Keratinocyte (primary cell): Measurements from ENCODE around the gene OR8K1. TPM values are rescaled to one million over a fixed set of nuclear protein-coding genes. Genes with fewer than 3 reads are reported as not detected.

Source experiments
- DNase-seq: peaks from one replicate; pipeline ENCODE4 v3.0.0-alpha.2; 2011; ENCODE audit warnings: low read depth, missing footprints, low spot score
- FAIRE-seq: peaks from 2 replicates; lab custom pipeline; 2011; peaks lifted over from hg19 to GRCh38; lab: Jason Lieb, UNC
- H2AFZ ChIP-seq: 2 replicates; pipeline ENCODE4 v1.6.0; 2012; ENCODE audit warnings: low read length, control low read depth, inconsistent platforms; ENCODE audit not compliant: control insufficient read depth
- H3K27ac ChIP-seq: 2 replicates; pipeline ENCODE4 v1.5.1; 2011; ENCODE audit warnings: low read length; ENCODE audit not compliant: control insufficient read depth, insufficient read depth
- H3K27me3 ChIP-seq: 3 replicates; pipeline ENCODE4 v1.6.0; 2011; ENCODE audit warnings: low read length; ENCODE audit not compliant: control insufficient read depth, insufficient read depth; ENCODE audit errors: extremely low read depth
- H3K36me3 ChIP-seq, 2 experiments: 2 replicates in 1 of 2; 3 replicates in 1 of 2; pipeline ENCODE4 v1.5.1; 2011; ENCODE audit warnings: low read length in 2 of 2, mild to moderate bottlenecking in 1 of 2; ENCODE audit not compliant: control insufficient read depth in 2 of 2, insufficient read depth in 2 of 2; ENCODE audit errors: extremely low read depth in 1 of 2
- H3K4me1 ChIP-seq: 3 replicates; pipeline ENCODE4 v1.5.1; 2011; ENCODE audit warnings: low read length; ENCODE audit not compliant: control insufficient read depth, insufficient read depth; ENCODE audit errors: extremely low read depth
- H3K4me2 ChIP-seq: 3 replicates; pipeline ENCODE4 v1.6.0; 2011; ENCODE audit warnings: low read depth, low read length; ENCODE audit not compliant: control insufficient read depth, insufficient read depth; ENCODE audit errors: extremely low read depth
- H3K4me3 ChIP-seq, 3 experiments: fragments of 200-600 bp in 1 of 3; sonication (generic) in 1 of 3; 2 replicates in 2 of 3; 3 replicates in 1 of 3; pipeline ENCODE4 v1.5.1; 2011 to 2016; ENCODE audit warnings: low read length in 3 of 3, mild to moderate bottlenecking in 3 of 3, control low read depth in 2 of 3, inconsistent platforms in 1 of 3, low read depth in 1 of 3, mixed read lengths in 1 of 3, mixed run types in 1 of 3, moderate library complexity in 1 of 3; ENCODE audit not compliant: control insufficient read depth in 2 of 3, insufficient read depth in 2 of 3; ENCODE audit errors: extremely low read depth in 1 of 3
- H3K79me2 ChIP-seq: 2 replicates; pipeline ENCODE4 v1.6.0; 2012; ENCODE audit warnings: low read length; ENCODE audit not compliant: control insufficient read depth, insufficient read depth
- H3K9ac ChIP-seq: 3 replicates; pipeline ENCODE4 v1.6.0; 2011; ENCODE audit warnings: low read length; ENCODE audit not compliant: control insufficient read depth, insufficient read depth; ENCODE audit errors: extremely low read depth
- H3K9me1 ChIP-seq: 3 replicates; pipeline ENCODE4 v1.6.0; 2011; ENCODE audit warnings: low read length; ENCODE audit not compliant: control insufficient read depth, insufficient read depth; ENCODE audit errors: extremely low read depth
- H3K9me3 ChIP-seq: 2 replicates; pipeline ENCODE4 v1.5.1; 2012; ENCODE audit warnings: low read depth, low read length; ENCODE audit not compliant: control insufficient read depth
- H4K20me1 ChIP-seq: 3 replicates; pipeline ENCODE4 v1.6.0; 2011; ENCODE audit warnings: low read length; ENCODE audit not compliant: control insufficient read depth, insufficient read depth; ENCODE audit errors: extremely low read depth
- EZH2 ChIP-seq: IDR thresholded peaks from one replicate; pipeline ENCODE4 v1.6.1; 2012; ENCODE audit warnings: inconsistent platforms, mild to moderate bottlenecking, low read length, moderate library complexity
- dilution Hi-C: fragments of 300-500 bp; cut with MboI; formaldehyde crosslinking; loops from one replicate; pipeline ENCODE4 v1.7.0; 2020; ENCODE audit warnings: low sequenced_read_pairs; ENCODE audit not compliant: extremely low pct_ligation_motif_present
- polyA plus RNA-seq, 5 experiments: library from polyadenylated mRNA; depleted of rRNA in 3 of 5; stranded (reverse) in 3 of 5; stranded (forward) in 1 of 5; unstranded in 1 of 5; fragments of >200 nt; gene quantifications; 1 replicate in 1 of 5; 2 replicates in 3 of 5; 3 replicates in 1 of 5; pipeline versions ENCODE4 v1.2.1 to v1.2.3, GENCODE V29; 2011 to 2012; ENCODE audit warnings: missing spikeins in 2 of 5, low read depth in 1 of 5, low replicate concordance in 1 of 5
- TF ChIP-seq, protein P1 (sequence below), 3 experiments: IDR thresholded peaks in 1 of 3; conservative IDR thresholded peaks in 1 of 3; optimal IDR thresholded peaks in 1 of 3; 2 replicates in 2 of 3; 3 replicates in 1 of 3; pipeline versions ENCODE3 to v1.5.1; 2011; ENCODE audit warnings: low read length in 3 of 3, mild to moderate bottlenecking in 3 of 3, moderate library complexity in 2 of 3, control low read depth in 1 of 3, inconsistent platforms in 1 of 3; ENCODE audit not compliant: insufficient read depth in 2 of 3; ENCODE audit errors: extremely low read depth in 1 of 3

OR8K1 gene
- polyA plus RNA-seq, 1 donor (not counting 4 experiments of a cell fraction or from before 2014, with no cell fraction given): not detected

GRCh38 chr11:56340289-56340688 is 5.5 kb upstream of the OR8K1 start:
- Histone ChIP-seq H4K20me1 (no peaks in the 10 kb centered on the region), H3K9me3 (no peaks in the 10 kb centered on the region), H2AFZ (no peak overlapping the region), H3K4me2 (no peak overlapping the region), H3K27ac (no peak overlapping the region), H3K9me1 (no peaks in the 10 kb centered on the region), H3K4me1 (no peaks in the 10 kb centered on the region), H3K27me3 (no peaks in the 10 kb centered on the region), H3K4me3 (no peak overlapping the region), H3K79me2 (no peaks in the 10 kb centered on the region), H3K9ac (no peak overlapping the region), H3K36me3 (no peaks in the 10 kb centered on the region)
- dilution Hi-C loops: no loop called here
- TF ChIP-seq, protein P1, sequence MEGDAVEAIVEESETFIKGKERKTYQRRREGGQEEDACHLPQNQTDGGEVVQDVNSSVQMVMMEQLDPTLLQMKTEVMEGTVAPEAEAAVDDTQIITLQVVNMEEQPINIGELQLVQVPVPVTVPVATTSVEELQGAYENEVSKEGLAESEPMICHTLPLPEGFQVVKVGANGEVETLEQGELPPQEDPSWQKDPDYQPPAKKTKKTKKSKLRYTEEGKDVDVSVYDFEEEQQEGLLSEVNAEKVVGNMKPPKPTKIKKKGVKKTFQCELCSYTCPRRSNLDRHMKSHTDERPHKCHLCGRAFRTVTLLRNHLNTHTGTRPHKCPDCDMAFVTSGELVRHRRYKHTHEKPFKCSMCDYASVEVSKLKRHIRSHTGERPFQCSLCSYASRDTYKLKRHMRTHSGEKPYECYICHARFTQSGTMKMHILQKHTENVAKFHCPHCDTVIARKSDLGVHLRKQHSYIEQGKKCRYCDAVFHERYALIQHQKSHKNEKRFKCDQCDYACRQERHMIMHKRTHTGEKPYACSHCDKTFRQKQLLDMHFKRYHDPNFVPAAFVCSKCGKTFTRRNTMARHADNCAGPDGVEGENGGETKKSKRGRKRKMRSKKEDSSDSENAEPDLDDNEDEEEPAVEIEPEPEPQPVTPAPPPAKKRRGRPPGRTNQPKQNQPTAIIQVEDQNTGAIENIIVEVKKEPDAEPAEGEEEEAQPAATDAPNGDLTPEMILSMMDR (optimal IDR thresholded peaks at IDR 0.05 in 1 of 3, IDR thresholded peaks at IDR 0.05 in 1 of 3, conservative IDR thresholded peaks at IDR 0.05 in 1 of 3; ENCODE audit: extremely low read depth in 1 of 3, insufficient read depth in 2 of 3, low read length in 3 of 3): no peak
- no peak for TF ChIP-seq EZH2
- DNase-seq (no peak), FAIRE-seq (no peak)

DNA sequence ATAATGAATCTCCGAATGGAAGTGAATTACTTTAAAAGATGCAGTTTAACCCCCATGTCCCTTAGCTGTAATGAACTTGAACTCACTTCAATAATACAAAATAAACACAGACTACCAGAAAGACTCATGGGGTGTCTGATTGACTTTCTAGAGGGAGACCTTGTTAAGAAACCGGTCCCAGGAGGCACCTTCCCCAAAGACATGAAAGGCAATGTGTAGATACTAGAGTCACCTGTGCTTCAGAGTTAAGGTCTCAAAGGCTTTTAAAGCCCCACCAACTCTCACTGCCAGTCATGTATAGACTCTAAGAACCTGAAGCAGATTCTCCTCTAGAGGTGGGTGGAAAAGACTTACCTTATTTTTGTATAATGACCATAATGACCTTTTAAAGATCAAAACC is 8.2 kb downstream of the OR8K1 start, which contains the start of gene OR8J1:
Gene OR8J1, plus strand, starts transcription at position 301 of the 400 bp plus-strand sequence. CDS start 5,956 bp downstream, outside the sequence.
- no peaks in the 10 kb centered on the region for H4K20me1 ChIP-seq
- no peaks in the 10 kb centered on the region for H3K4me1 ChIP-seq
- H3K9ac ChIP-seq: no peak within 1 kb of the TSS
- H3K79me2 ChIP-seq: no peaks in the 10 kb centered on the region
- H3K9me1 ChIP-seq: no peaks in the 10 kb centered on the region
- no peak for DNase-seq
- no peak within 1 kb of the TSS for H2AFZ ChIP-seq
- TF ChIP-seq, protein P1 (optimal IDR thresholded peaks at IDR 0.05 in 1 of 3, IDR thresholded peaks at IDR 0.05 in 1 of 3, conservative IDR thresholded peaks at IDR 0.05 in 1 of 3; ENCODE audit: extremely low read depth in 1 of 3, insufficient read depth in 2 of 3, low read length in 3 of 3): no peak
- no peak for TF ChIP-seq EZH2
- dilution Hi-C loops: no loop called here
- no peaks in the 10 kb centered on the region for H3K27me3 ChIP-seq
- no peaks in the 10 kb centered on the region for H3K36me3 ChIP-seq
- H3K27ac ChIP-seq: no peak within 1 kb of the TSS
- no peak within 1 kb of the TSS for H3K4me2 ChIP-seq
- FAIRE-seq: no peak
- H3K4me3 ChIP-seq: no peak within 1 kb of the TSS
- H3K9me3 ChIP-seq: no peaks in the 10 kb centered on the region
